ENCODE data around the gene OSTF1. TPM values are rescaled to one million over a fixed set of nuclear protein-coding genes. Genes with fewer than 3 reads are reported as not detected.

OSTF1 gene
- total and polyA plus RNA-seq, 12 donors = 15.8 to 37.7 (median 20.7) TPM

- Histone ChIP-seq H3K27ac (no peak overlapping the region), H3K9me3 (no peaks in the 10 kb centered on the region), H3K36me3 (peaks cover 0 to 23% (median 0%) of the 10 kb centered on the region in 9 donors), H3K4me3 (no peak overlapping the region), H3K27me3 (no peaks in the 10 kb centered on the region), H3K4me1 (peaks cover 0 to 4% (median 0%) of the 10 kb centered on the region in 9 donors)
- ATAC-seq (no peak), DNase-seq (no peak)
- 91 to 95% methylated on average over 9 of the region's 9 CpGs for WGBS, 2 donors
- intact Hi-C loops (cut with DNase I) = no loop called here
- no peak for TF ChIP-seq CTCF (IDR thresholded peaks at IDR 0.05)
Observed at GRCh38 chr9:75183306-75183705, 95.0 kb downstream of the OSTF1 start.

DNA sequence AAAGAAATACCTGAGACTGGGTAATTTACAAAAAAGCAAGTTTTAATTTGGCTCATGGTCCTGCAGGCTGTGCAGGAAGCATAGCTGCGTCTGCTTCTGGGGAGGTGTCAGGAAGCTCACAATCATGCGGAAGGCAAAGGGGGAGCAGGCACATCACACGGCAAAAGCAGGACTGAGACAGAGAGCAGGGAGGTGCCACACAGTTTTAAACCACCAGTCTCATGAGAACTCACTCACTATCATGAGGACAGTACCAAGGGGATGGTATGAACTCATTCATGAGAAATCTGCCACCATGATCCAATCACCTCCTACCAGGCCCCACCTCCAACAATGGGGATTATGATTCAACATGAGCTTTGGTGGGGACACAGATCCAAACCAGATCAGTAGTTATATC is 96.2 kb downstream of the OSTF1 start:
- ATAC-seq (no peak), DNase-seq (no peak)
- Histone ChIP-seq H3K27ac (no peak overlapping the region), H3K9me3 (no peaks in the 10 kb centered on the region), H3K27me3 (no peaks in the 10 kb centered on the region), H3K4me3 (no peak overlapping the region), H3K36me3 (peaks cover 0 to 23% (median 0%) of the 10 kb centered on the region in 9 donors), H3K4me1 (peaks cover 0 to 4% (median 0%) of the 10 kb centered on the region in 9 donors)
- intact Hi-C loops (cut with DNase I) = no loop called here
- 69 to 81% methylated on average over 3 of the region's 3 CpGs for WGBS, 2 donors
- TF ChIP-seq CTCF (IDR thresholded peaks at IDR 0.05) = no peak

- Histone ChIP-seq H3K27me3 (no peaks in the 10 kb centered on the region), H3K4me3 (no peak overlapping the region), H3K4me1 (peaks cover 0 to 4% (median 0%) of the 10 kb centered on the region in 9 donors), H3K9me3 (no peaks in the 10 kb centered on the region), H3K36me3 (peaks cover 0 to 23% (median 0%) of the 10 kb centered on the region in 9 donors), H3K27ac (no peak overlapping the region)
- peak; percentile 16 to 70 (median 51) for TF ChIP-seq CTCF (IDR thresholded peaks at IDR 0.05)
- ATAC-seq = no peak
- 32 to 38% methylated on average over 4 of the region's 4 CpGs for WGBS, 2 donors
- intact Hi-C loops (cut with DNase I) = no loop called here
- no peak for DNase-seq
Observed at GRCh38 chr9:75185585-75186170, 97.4 kb downstream of the OSTF1 start.

- Histone ChIP-seq H3K9me3 (no peaks in the 10 kb centered on the region), H3K4me3 (no peak overlapping the region), H3K4me1 (peaks cover 0 to 4% (median 0%) of the 10 kb centered on the region in 9 donors), H3K36me3 (peaks cover 0 to 17% (median 0%) of the 10 kb centered on the region in 9 donors), H3K27ac (no peak overlapping the region), H3K27me3 (no peaks in the 10 kb centered on the region)
- ATAC-seq (no peak), DNase-seq (no peak)
- TF ChIP-seq CTCF (IDR thresholded peaks at IDR 0.05) = peak; percentile 66 to 91 (median 86)
- intact Hi-C loops (cut with DNase I) = no loop called here
- 34 to 35% methylated on average over 4 of the region's 4 CpGs for WGBS, 2 donors
Observed at GRCh38 chr9:75186767-75187380, 98.6 kb downstream of the OSTF1 start.

All from heart right ventricle (tissue), 16 donors.